Neural progenitor cell (in vitro differentiated cells): Measurements from ENCODE around the gene ESRRB. TPM values are rescaled to one million over a fixed set of nuclear protein-coding genes. Genes with fewer than 3 reads are reported as not detected.

Source experiments
- DNase-seq: peaks from one replicate; pipeline ENCODE4 v3.0.0-alpha.2; 2016; ENCODE audit warnings: low spot score
- H2AFZ ChIP-seq: fragments of 200-600 bp; sonication (generic); replicated peaks from 2 replicates; pipeline ENCODE4 v1.6.1; 2016; ENCODE audit warnings: antibody characterized with exemption
- H3F3A ChIP-seq: fragments of 200-600 bp; sonication (generic); 2 replicates; pipeline ENCODE4 v1.6.1; 2016; ENCODE audit warnings: antibody characterized with exemption, low read depth
- H3K27ac ChIP-seq: fragments of 200-600 bp; sonication (generic); 2 replicates; pipeline ENCODE4 v1.5.1; 2016; ENCODE audit warnings: mild to moderate bottlenecking
- H3K27me3 ChIP-seq: fragments of 200-600 bp; sonication (generic); 2 replicates; pipeline ENCODE4 v1.6.1; 2016; ENCODE audit warnings: mild to moderate bottlenecking, moderate library complexity
- H3K36me3 ChIP-seq: fragments of 200-600 bp; sonication (generic); 2 replicates; pipeline ENCODE4 v1.5.1; 2016
- H3K4me1 ChIP-seq: fragments of 200-600 bp; sonication (generic); 2 replicates; pipeline ENCODE4 v1.6.1; 2016; ENCODE audit warnings: mixed run types
- H3K4me2 ChIP-seq: fragments of 200-600 bp; sonication (generic); 2 replicates; pipeline ENCODE4 v1.6.1; 2016
- H3K4me3 ChIP-seq: fragments of 200-600 bp; sonication (generic); 2 replicates; pipeline ENCODE4 v1.5.1; 2016
- H3K79me2 ChIP-seq: fragments of 200-600 bp; sonication (generic); 2 replicates; pipeline ENCODE4 v1.6.1; 2016; ENCODE audit warnings: low read depth
- H3K9ac ChIP-seq: fragments of 200-600 bp; sonication (generic); 2 replicates; pipeline ENCODE4 v1.6.1; 2016
- H3K9me3 ChIP-seq: fragments of 200-600 bp; sonication (generic); 2 replicates; pipeline ENCODE4 v1.5.1; 2016; ENCODE audit warnings: low read depth
- H4K20me1 ChIP-seq: fragments of 200-600 bp; sonication (generic); 2 replicates; pipeline ENCODE4 v1.6.1; 2016; ENCODE audit warnings: low read depth
- H3K27ac Mint-ChIP-seq: 3 replicates; pipeline ENCODE4 v1.8.0; 2021; ENCODE audit warnings: mixed read lengths
- H3K27me3 Mint-ChIP-seq: 2 replicates; pipeline ENCODE4 v1.8.0; 2022; ENCODE audit warnings: low read depth, mild to moderate bottlenecking, inconsistent platforms, moderate library complexity, mixed read lengths; ENCODE audit not compliant: insufficient read depth
- H3K36me3 Mint-ChIP-seq: 3 replicates; pipeline ENCODE4 v1.8.0; 2021; ENCODE audit warnings: mixed read lengths
- H3K4me1 Mint-ChIP-seq: 3 replicates; pipeline ENCODE4 v1.8.0; 2021; ENCODE audit warnings: mixed read lengths
- H3K4me3 Mint-ChIP-seq: 3 replicates; pipeline ENCODE4 v1.8.0; 2021; ENCODE audit warnings: mild to moderate bottlenecking, moderate library complexity, mixed read lengths
- H3K9me3 Mint-ChIP-seq: 3 replicates; pipeline ENCODE4 v1.8.0; 2020; ENCODE audit warnings: mixed read lengths
- CTCF ChIP-seq: fragments of 200-600 bp; sonication (generic); IDR thresholded peaks from 2 replicates; pipeline ENCODE4 v1.5.1; 2017; ENCODE audit warnings: antibody characterized with exemption, mild to moderate bottlenecking
- EZH2 ChIP-seq: fragments of 200-600 bp; sonication (generic); IDR thresholded peaks from 2 replicates; pipeline ENCODE4 v1.6.1; 2017; ENCODE audit warnings: antibody characterized with exemption, mild to moderate bottlenecking, moderate library complexity
- EZH2phosphoT487 ChIP-seq: fragments of 200-600 bp; sonication (generic); IDR thresholded peaks from 2 replicates; pipeline ENCODE4 v1.6.1; 2017; ENCODE audit warnings: antibody characterized with exemption
- total RNA-seq: library from RNA; depleted of rRNA; stranded (reverse); fragments of >200 nt; gene quantifications from 2 replicates; pipeline ENCODE4 v1.2.3, GENCODE V29; 2015; ENCODE audit warnings: low replicate concordance

The ESRRB gene
- total RNA-seq, 1 donor from 2014 or later = 1.3 TPM

GRCh38 chr14:76497550-76498462 is 121.9 kb downstream of the ESRRB start:
- no peaks in the 10 kb centered on the region for H3K36me3 ChIP-seq
- no peaks in the 10 kb centered on the region for H3F3A ChIP-seq
- TF ChIP-seq EZH2 (no peak), CTCF (peak; percentile 49), EZH2phosphoT487 (no peak)
- H3K27ac ChIP-seq = no peak overlapping the region
- no peak overlapping the region for H2AFZ ChIP-seq
- Mint-ChIP-seq H3K4me3 (no peak overlapping the region), H3K4me1 (no peaks in the 10 kb centered on the region), H3K9me3 (no peaks in the 10 kb centered on the region), H3K36me3 (no peaks in the 10 kb centered on the region), H3K27me3 (no peaks in the 10 kb centered on the region), H3K27ac (no peak overlapping the region)
- no peaks in the 10 kb centered on the region for H4K20me1 ChIP-seq
- no peak overlapping the region for H3K4me3 ChIP-seq
- no peak overlapping the region for H3K4me2 ChIP-seq
- no peaks in the 10 kb centered on the region for H3K9me3 ChIP-seq
- no peak overlapping the region for H3K9ac ChIP-seq
- H3K27me3 ChIP-seq = no peaks in the 10 kb centered on the region
- peak; percentile 42 for DNase-seq
- no peaks in the 10 kb centered on the region for H3K79me2 ChIP-seq
- no peaks in the 10 kb centered on the region for H3K4me1 ChIP-seq

- Histone ChIP-seq H3K4me1 (no peaks in the 10 kb centered on the region), H4K20me1 (no peaks in the 10 kb centered on the region), H2AFZ (no peak overlapping the region), H3F3A (no peaks in the 10 kb centered on the region), H3K36me3 (no peaks in the 10 kb centered on the region), H3K79me2 (no peaks in the 10 kb centered on the region), H3K4me2 (no peak overlapping the region), H3K4me3 (no peak overlapping the region), H3K9ac (no peak overlapping the region), H3K27me3 (no peaks in the 10 kb centered on the region), H3K27ac (no peak overlapping the region), H3K9me3 (no peaks in the 10 kb centered on the region)
- H3K9me3 Mint-ChIP-seq = no peaks in the 10 kb centered on the region
- no peak overlapping the region for H3K27ac Mint-ChIP-seq
- H3K36me3 Mint-ChIP-seq = no peaks in the 10 kb centered on the region
- H3K4me1 Mint-ChIP-seq = no peaks in the 10 kb centered on the region
- TF ChIP-seq EZH2 = no peak
- TF ChIP-seq EZH2phosphoT487 = no peak
- no peak for TF ChIP-seq CTCF
- H3K4me3 Mint-ChIP-seq = no peak overlapping the region
- no peak for DNase-seq
- no peaks in the 10 kb centered on the region for H3K27me3 Mint-ChIP-seq
Observed at GRCh38 chr14:76498463-76498935, 122.6 kb downstream of the ESRRB start.

- H3K9ac ChIP-seq = no peak overlapping the region
- H3K27me3 ChIP-seq = no peaks in the 10 kb centered on the region
- no peak for DNase-seq
- H3K4me3 Mint-ChIP-seq = no peak overlapping the region
- H3F3A ChIP-seq = no peaks in the 10 kb centered on the region
- H3K4me2 ChIP-seq = no peak overlapping the region
- no peak overlapping the region for H3K4me3 ChIP-seq
- no peaks in the 10 kb centered on the region for H3K4me1 ChIP-seq
- H3K9me3 Mint-ChIP-seq = no peaks in the 10 kb centered on the region
- H3K27ac Mint-ChIP-seq = no peak overlapping the region
- H3K36me3 Mint-ChIP-seq = no peaks in the 10 kb centered on the region
- H2AFZ ChIP-seq = no peak overlapping the region
- no peaks in the 10 kb centered on the region for H3K79me2 ChIP-seq
- H4K20me1 ChIP-seq = no peaks in the 10 kb centered on the region
- H3K27me3 Mint-ChIP-seq = peaks cover 2% of the 10 kb centered on the region
- TF ChIP-seq EZH2 = no peak
- TF ChIP-seq CTCF = no peak
- TF ChIP-seq EZH2phosphoT487 = no peak
- no peaks in the 10 kb centered on the region for H3K4me1 Mint-ChIP-seq
- no peak overlapping the region for H3K27ac ChIP-seq
- no peaks in the 10 kb centered on the region for H3K36me3 ChIP-seq
- no peaks in the 10 kb centered on the region for H3K9me3 ChIP-seq
Observed at GRCh38 chr14:76498976-76499375, 123.0 kb downstream of the ESRRB start.
